ENCODE data around the gene SEC24B.

The SEC24B gene

DNA sequence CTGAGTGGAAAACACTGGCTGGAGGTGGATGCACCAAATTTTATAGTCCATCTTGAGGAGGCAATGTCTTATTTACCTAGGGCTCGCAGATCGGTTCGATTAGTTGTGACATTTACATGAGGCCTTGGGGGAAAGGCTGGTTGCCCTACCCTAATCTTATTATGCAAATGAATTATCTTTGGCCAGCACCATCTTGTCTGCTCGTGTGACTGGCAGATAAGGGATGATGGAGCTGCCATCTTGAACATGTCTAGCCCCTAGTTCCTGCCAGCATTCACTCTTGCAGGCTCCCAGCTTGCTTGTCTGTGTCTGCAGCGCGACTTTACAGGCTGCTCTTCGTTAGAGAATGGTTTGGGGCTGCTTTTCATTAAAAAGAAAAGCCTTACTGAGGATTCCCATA, 61.9 kb downstream of the SEC24B start:
- no peak for DNase-seq
- H3K4me3 ChIP-seq (ENCODE audit: low read depth, low read length) = no peak overlapping the region
- in situ Hi-C loops (cut with HindIII; ENCODE audit: low pct_ligation_motif_present, low sequenced_read_pairs) = no loop called here

DNA sequence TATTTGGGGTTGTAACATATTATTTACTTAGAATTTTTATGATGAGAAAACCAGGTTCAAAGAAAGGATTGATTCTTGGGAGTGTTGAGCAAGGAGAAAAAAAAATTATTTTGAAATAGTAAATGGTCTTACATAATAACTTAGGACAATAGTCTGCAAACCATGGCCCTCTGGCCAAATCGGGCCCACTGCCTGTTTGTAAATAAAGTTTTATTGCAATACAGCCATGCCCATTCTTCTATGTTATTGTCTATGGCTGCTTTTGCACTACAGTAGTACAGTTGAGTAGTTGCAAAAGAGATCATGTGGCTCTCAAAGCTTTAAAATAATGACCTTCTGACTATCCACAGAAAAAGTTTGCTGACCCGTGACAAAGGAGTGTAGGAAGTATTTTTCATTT, 63.3 kb downstream of the SEC24B start:
- no peak for TF ChIP-seq CTCF (IDR thresholded peaks at IDR 0.05; ENCODE audit: low read depth, low read length, missing control alignments)
- Histone ChIP-seq H3K36me3 (replicated peaks) (peaks cover 27% of the 10 kb centered on the region), H3K27me3 (replicated peaks) (no peaks in the 10 kb centered on the region), H3K4me3 (ENCODE audit: low read depth, low read length) (no peak overlapping the region), H3K27ac (no peak overlapping the region)
- no peak for DNase-seq
- in situ Hi-C loops (cut with HindIII; ENCODE audit: low pct_ligation_motif_present, low sequenced_read_pairs) = no loop called here

More for the DNA sequence above, 61.9 kb downstream of the SEC24B start:
- Histone ChIP-seq H3K27me3 (replicated peaks) (no peaks in the 10 kb centered on the region), H3K27ac (no peak overlapping the region), H3K36me3 (replicated peaks) (peaks cover 24% of the 10 kb centered on the region)
- no peak for TF ChIP-seq CTCF (IDR thresholded peaks at IDR 0.05; ENCODE audit: low read depth, low read length, missing control alignments)

DNA sequence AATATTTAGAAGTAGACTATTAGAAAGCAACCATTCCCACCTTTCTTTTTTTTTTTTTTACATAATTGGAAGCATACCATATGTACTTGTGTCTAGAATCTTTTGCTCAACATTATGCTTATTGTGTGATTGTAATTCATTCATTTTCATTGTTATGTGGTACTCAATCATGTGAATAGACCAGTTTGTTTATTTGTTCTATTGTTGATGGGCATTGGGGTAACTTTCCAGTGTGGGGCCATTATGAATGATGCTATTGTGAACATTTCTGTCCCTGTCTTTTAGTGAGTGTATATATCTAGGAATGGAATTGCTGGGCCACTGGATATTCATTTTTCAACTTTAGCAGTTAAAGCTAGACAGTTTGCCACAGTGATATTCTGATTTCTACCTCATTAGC, 63.9 kb downstream of the SEC24B start:
- no peak for DNase-seq
- Histone ChIP-seq H3K36me3 (replicated peaks) (peaks cover 27% of the 10 kb centered on the region), H3K4me3 (ENCODE audit: low read depth, low read length) (no peak overlapping the region), H3K27me3 (replicated peaks) (no peaks in the 10 kb centered on the region), H3K27ac (no peak overlapping the region)
- no peak for TF ChIP-seq CTCF (IDR thresholded peaks at IDR 0.05; ENCODE audit: low read depth, low read length, missing control alignments)
- in situ Hi-C loops (cut with HindIII; ENCODE audit: low pct_ligation_motif_present, low sequenced_read_pairs) = no loop called here

- in situ Hi-C loops (cut with HindIII; ENCODE audit: low pct_ligation_motif_present, low sequenced_read_pairs) = no loop called here
- H3K36me3 ChIP-seq (replicated peaks) = peaks cover 25% of the 10 kb centered on the region
- peak; percentile 2 for DNase-seq
- no peak for TF ChIP-seq CTCF (IDR thresholded peaks at IDR 0.05; ENCODE audit: low read depth, low read length, missing control alignments)
- no peak overlapping the region for H3K4me3 ChIP-seq (ENCODE audit: low read depth, low read length)
- H3K27ac ChIP-seq = no peak overlapping the region
- H3K27me3 ChIP-seq (replicated peaks) = no peaks in the 10 kb centered on the region
Measured at GRCh38 chr4:109499513-109499912, 65.9 kb downstream of the SEC24B start.

GRCh38 chr4:109506890-109507289, 73.3 kb downstream of the SEC24B start:
- DNase-seq = no peak
- no peak overlapping the region for H3K27ac ChIP-seq
- in situ Hi-C loops (cut with HindIII; ENCODE audit: low pct_ligation_motif_present, low sequenced_read_pairs) = no loop called here
- peaks cover 17% of the 10 kb centered on the region for H3K36me3 ChIP-seq (replicated peaks)
- TF ChIP-seq CTCF (IDR thresholded peaks at IDR 0.05; ENCODE audit: low read depth, low read length, missing control alignments) = no peak
- H3K27me3 ChIP-seq (replicated peaks) = no peaks in the 10 kb centered on the region
- no peak overlapping the region for H3K4me3 ChIP-seq (ENCODE audit: low read depth, low read length)

GRCh38 chr4:109510687-109511086, 77.1 kb downstream of the SEC24B start:
- Histone ChIP-seq H3K27ac (no peak overlapping the region), H3K4me3 (ENCODE audit: low read depth, low read length) (no peak overlapping the region), H3K36me3 (replicated peaks) (peaks cover 23% of the 10 kb centered on the region), H3K27me3 (replicated peaks) (no peaks in the 10 kb centered on the region)
- TF ChIP-seq CTCF (IDR thresholded peaks at IDR 0.05; ENCODE audit: low read depth, low read length, missing control alignments) = no peak
- no peak for DNase-seq
- in situ Hi-C loops (cut with HindIII; ENCODE audit: low pct_ligation_motif_present, low sequenced_read_pairs) = no loop called here
